Measurements from ENCODE around the gene MIF4GD.

GRCh38 chr17:75244133-75244866 lies 26.7 kb downstream of the MIF4GD start:
- TF ChIP-seq ZFP3 (CRISPR knock-in tag; IDR thresholded peaks at IDR 0.05): no peak
- TF ChIP-seq CSDC2 (CRISPR knock-in tag; IDR thresholded peaks at IDR 0.05): no peak
- TF ChIP-seq ZNF565 (CRISPR knock-in tag; conservative IDR thresholded peaks at IDR 0.05; ENCODE audit: low read depth): no peak

Data from SK-N-SH treated with all-trans-retinoic acid at 6 μM for 48 hours (cell line).